ENCODE results near the gene HBS1L.

The HBS1L gene

GRCh38 chr6:135033238-135033637, 21.4 kb downstream of the HBS1L start:
- DNase-seq = no peak

GRCh38 chr6:135030532-135031178, 24.0 kb downstream of the HBS1L start:
- DNase-seq = no peak

- no peak for DNase-seq
Measured at GRCh38 chr6:135030056-135030473, 24.6 kb downstream of the HBS1L start.

DNA sequence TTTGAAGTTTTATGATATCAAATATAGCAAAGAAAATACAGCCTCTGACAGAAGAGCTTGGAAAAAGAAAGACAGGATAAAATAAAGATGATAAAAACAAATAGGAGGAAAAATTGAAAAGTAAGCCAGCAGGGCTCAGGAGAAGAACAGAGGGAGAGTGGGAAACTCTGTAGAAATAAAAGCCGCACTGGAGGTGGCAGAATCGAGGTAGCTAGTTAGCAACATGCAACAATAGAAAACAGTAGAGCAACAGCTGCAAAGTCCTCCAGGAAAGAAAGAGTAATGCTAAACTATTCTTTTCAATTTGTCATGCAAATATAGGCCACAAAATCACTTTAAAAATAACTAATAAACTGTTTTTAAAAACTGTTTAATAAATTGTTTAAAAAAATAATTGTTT, 28.8 kb downstream of the HBS1L start:
- DNase-seq = no peak

DNA sequence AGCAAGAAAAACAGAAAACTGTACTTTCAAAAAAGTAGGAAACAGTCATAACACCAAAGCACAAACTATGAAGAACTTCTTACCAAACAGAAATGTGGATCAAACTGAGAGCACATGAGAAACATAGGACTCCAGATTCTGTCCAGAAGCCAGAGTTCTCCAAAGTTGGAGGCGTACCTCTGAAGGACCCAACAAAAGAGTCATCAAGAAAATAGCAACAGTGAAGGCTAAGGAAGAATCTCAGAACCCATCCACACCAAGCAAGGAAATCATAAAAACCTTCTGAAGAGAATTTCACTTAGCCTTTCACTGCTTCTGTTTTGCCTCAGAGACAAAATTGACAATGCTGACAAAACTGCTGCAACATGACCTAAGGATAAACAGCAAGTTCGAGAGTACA, 29.4 kb downstream of the HBS1L start:
- no peak for DNase-seq

DNA sequence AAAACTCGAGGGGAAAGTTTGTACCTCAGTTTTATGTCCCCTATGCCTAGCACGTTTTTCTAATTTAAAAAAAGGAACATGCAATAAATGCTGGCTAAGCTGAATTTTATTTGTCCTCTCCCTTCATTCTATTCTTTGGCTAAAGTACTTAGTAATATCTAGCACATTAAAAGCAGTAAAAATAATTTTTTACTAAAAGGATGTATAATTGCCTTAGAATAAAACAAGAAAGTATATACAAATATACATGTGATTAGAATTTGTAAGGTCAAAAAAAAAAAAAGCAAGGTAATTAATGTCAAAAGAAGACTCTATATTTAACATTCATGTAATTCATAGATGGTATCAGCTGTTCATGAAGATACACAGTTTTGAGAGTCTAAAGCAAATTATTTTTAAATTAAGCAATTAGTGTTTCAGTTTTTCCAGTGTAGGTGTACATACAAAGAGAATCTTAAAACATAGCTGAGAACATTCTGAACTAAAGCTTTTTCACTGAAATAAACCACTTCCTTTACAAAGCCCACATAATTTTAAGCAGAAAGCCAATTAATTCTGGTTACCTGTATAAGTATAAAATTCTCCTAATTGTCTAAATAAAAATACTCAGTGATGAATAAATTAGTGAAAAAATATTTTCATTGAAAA, 32.4 kb downstream of the HBS1L start:
- DNase-seq = no peak

DNA sequence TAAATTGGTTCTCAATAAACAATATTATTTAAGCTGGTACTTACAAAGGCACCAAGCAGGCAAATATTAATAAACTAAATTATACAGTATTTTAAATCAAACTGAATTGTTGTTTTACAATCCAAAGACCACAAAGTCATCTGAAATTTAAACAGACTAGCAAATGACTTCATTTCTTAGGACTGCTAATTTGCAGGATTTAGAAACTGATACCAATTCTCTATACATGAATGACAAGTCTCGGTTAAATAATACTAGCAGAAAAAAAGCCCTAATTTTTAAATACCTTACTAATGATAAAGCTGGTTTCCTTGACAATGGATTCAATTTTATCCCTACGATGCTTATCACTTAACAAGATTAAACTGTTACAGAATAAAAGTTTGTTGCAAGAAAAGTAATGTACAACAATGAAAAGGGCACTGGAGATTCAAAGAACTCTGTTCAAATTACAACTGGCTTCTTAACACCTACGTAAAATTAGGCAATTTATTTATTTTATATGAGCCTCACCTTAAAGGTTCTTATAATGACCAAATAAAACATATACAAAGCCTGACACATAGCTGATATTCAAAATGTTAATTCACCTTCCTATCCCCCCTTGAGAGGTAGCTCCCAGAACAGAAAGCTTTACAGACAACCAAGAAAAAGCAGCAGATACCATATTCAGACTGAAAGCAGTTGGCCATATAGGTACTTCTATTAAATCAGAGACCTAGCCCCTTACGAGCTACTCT, 33.1 kb downstream of the HBS1L start:
- no peak for DNase-seq

GRCh38 chr6:135018941-135019340, 35.7 kb downstream of the HBS1L start:
- no peak for DNase-seq

DNA sequence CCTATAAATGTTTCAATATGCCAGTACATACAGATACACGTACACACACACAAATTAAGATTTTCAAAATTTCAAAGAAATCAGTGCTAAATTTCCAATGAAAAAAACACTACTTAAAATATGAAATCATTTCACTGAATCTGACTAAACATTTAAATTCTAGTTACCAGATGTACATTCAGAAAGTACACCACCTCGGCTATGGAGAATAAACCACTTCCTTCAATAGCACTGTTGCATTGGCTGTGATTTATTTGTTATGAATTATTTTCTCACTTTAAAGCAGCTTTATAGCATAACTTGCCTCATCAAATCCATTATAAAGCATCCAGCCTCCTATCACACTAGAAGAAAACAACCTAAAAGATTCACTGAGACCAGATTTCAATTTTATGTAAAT, 36.6 kb downstream of the HBS1L start:
- DNase-seq = no peak

DNA sequence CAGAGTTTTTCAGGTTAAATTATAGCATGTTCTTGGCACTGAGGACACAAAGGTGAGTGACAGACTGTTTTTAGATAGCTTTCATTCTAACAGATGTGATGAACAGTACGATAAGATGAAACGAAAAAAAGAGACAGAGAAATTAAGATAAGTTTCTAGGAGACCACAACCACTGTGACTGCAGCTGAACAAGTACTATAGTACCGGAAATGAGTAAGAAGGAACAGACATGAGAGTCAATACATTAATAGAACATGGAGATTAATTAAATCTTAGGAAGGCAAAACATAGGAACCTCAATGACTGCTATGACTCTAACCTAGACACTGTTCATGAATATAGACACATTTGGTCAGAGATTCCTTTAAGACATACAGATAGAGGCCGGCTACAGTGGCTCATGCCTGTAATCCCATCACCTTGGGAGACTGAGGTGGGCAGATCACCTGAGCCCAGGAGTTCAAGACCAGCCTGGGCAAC, 40.2 kb downstream of the HBS1L start:
- DNase-seq = no peak

DNA sequence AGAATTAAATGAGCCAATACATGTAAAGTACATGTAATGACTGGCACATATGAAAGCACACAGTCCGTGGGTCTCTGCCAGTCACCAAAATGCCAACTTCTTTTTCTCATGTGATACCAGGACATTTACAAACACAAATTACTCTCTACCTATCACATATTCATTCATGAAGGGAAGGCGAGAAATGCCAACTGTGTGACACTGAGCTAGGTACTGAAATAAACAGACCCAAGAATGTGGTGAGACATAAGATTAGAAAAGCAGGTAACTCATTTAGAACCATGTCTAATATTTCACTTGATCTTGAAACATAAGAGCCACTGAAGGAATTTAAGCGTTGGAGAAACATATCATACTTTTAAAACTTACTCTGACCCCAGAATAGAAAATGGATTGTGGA, 41.4 kb downstream of the HBS1L start:
- no peak for DNase-seq

DNA sequence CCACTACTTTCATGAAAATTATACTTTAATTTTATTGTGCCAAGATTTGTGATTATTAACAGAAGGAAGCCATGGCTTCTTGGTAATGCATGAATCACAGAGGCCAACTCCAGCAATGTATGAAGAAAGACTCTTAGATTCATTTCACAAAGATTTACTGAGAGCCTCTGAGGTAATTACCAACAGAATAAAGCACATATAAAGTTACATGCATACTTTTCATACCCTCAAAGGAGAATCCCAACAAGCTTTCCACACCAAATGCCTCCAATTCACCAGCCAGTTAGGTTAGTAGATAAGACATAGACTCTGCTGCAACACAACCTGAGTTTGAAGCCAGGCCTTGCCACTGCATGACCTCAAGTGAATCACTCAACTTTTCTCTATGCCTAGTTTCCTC, 41.9 kb downstream of the HBS1L start:
- no peak for DNase-seq

DNA sequence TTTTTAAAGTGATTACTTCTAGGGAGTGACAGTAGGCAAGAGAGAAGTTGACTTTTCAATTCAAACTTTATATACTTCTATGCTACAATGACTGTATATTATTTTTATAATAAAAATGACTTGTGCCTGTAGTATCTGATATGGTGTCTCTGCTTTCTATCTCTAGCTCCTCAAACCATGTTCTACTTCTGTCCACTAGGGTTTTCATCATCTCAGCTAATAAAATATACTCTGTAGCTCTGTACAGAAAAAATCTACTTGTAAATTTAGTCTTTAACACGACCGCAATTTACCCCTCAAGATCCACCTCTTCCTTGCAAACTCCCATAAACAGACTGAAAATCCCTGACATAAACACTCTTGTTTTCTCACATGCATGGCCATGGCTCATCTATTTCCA, 42.3 kb downstream of the HBS1L start:
- no peak for DNase-seq

- no peak for DNase-seq
Measured at GRCh38 chr6:135008941-135009290, 45.7 kb downstream of the HBS1L start.

DNA sequence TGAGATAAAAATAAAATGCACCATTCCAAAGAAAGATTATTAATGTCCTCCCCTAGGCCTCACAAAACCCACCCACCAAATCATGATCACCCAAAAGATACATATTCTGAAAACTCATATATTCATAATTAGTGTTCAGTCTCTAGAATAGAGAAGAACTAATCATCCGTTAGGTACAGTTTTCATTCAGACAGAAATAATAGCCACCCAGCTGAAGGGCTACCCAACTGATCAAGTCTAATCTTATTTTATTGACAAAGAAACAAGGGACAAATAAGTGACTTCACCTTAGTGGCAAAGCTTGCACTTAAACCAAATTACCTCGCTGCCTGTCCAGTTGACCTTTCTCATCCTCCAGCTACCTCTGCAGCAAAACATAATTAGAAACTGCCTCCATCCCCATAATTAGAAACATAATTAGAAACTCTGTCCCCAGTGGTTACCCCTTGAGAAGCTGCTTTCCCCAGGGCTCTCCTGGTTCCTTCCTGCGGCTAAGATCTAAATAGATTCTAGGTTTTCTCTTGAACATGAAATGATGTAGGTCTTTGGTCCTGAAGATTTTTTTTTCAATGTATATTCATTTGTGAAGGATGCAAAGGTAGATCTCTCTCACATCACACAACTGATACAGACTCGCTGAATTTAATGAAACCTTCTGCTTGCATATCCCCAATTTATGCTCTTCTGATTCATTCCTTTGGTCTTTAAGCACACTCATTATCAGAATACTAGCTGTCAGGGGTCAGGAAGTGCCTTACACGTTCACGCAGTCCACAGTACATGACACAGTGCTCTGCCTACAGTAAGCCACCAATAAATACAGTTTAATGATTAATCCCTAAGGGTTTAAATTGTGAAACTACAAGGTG, 46.3 kb downstream of the HBS1L start:
- no peak for DNase-seq

GRCh38 chr6:135006386-135006914, 48.2 kb downstream of the HBS1L start:
- no peak for DNase-seq

GRCh38 chr6:135004399-135004798, 50.2 kb downstream of the HBS1L start:
- DNase-seq = no peak

- DNase-seq = no peak
Measured at GRCh38 chr6:135002974-135003703, 51.5 kb downstream of the HBS1L start.

GRCh38 chr6:135002229-135002844, 52.3 kb downstream of the HBS1L start:
- no peak for DNase-seq

- no peak for DNase-seq
Measured at GRCh38 chr6:134999107-134999506, 55.5 kb downstream of the HBS1L start.

DNA sequence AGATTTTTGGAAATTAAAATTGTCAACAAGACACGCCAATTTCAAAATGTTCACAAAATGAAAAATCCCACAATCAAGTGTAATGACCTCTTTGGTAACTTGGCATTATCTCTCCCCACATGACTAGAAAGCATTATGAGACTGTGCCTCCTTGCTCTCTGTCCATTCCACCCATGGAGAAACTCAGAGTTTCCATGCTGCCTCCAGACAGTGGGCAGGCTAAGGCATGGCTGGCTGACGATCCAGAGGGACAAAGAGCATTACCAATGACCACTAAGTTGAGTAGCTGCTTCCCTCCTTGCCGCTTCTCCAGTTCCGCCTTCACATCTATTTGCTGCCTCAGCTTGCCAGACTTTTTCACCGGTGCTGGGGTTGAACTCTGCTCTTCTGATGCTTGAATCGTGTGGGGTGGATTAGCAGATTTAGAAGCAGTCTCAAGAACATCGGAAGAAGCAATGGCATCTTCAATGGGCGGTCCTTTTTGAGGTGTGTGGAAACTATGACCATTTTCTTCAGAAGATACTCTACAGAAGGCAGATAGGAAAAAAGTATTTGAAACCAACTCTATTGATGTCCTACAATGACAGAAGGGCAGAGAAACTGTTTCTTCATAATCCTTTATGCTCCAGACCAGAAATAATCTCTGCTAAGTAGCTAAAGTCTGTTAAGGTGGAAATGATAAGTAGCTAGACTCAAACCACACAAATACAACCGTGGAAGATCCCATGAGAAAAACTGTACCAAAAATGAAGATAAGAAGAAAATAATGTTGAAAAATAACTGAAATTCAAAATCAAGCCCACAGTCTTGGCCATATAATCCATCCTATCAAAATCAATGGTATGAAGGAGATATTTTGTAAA, 57.3 kb downstream of the HBS1L start:
- DNase-seq = no peak

Measured in NCI-H510A (cell line).